Activated naive CD4-positive, alpha-beta T cell (primary cell): ENCODE measurements around the gene SUCNR1.
"Not testable (repeated sequence)": the region's sequence is repeated elsewhere in the genome, so short reads cannot be mapped to it uniquely, and the experiment has no call there.

ENCODE experiments used
- DNase-seq, 4 experiments: peaks; one replicate each; lab custom pipeline; 2025; lab: John Stamatoyannopoulos, UW

The SUCNR1 gene

GRCh38 chr3:151871639-151872468 lies 1.6 kb upstream of the SUCNR1 start:
- no peak for DNase-seq

- not testable (repeated sequence) for DNase-seq
These were observed 636 bp downstream of the SUCNR1 start for GRCh38 chr3:151874079-151874478.

- no peak for DNase-seq
These were observed 2.3 kb downstream of the SUCNR1 start for GRCh38 chr3:151875759-151876158.

- no peak for DNase-seq
These were observed 3.8 kb downstream of the SUCNR1 start for GRCh38 chr3:151877269-151877668.

- DNase-seq, result no peak
These were observed 5.0 kb downstream of the SUCNR1 start for GRCh38 chr3:151878465-151878864.

GRCh38 chr3:151879037-151879436 lies 5.6 kb downstream of the SUCNR1 start:
- no peak for DNase-seq

- DNase-seq, result no peak
These were observed 6.4 kb downstream of the SUCNR1 start for GRCh38 chr3:151879679-151880415.

GRCh38 chr3:151880416-151880690 lies 6.9 kb downstream of the SUCNR1 start:
- DNase-seq, result no peak

- DNase-seq, result no peak
These were observed 7.7 kb downstream of the SUCNR1 start for GRCh38 chr3:151881137-151881536.

- not testable (repeated sequence) for DNase-seq
These were observed 12.0 kb downstream of the SUCNR1 start for GRCh38 chr3:151885397-151885796.

- not testable (repeated sequence) for DNase-seq
These were observed 14.2 kb downstream of the SUCNR1 start for GRCh38 chr3:151887450-151888211.

GRCh38 chr3:151890721-151891141 lies 17.3 kb downstream of the SUCNR1 start:
- DNase-seq, result no peak

GRCh38 chr3:151891721-151892120 lies 18.3 kb downstream of the SUCNR1 start:
- no peak for DNase-seq

- no peak for DNase-seq
These were observed 20.8 kb downstream of the SUCNR1 start for GRCh38 chr3:151894219-151894618.

- DNase-seq, result no peak
These were observed 22.2 kb downstream of the SUCNR1 start for GRCh38 chr3:151895478-151896241.

GRCh38 chr3:151896246-151897012 lies 23.0 kb downstream of the SUCNR1 start:
- no peak for DNase-seq

GRCh38 chr3:151898121-151898520 lies 24.7 kb downstream of the SUCNR1 start:
- not testable (repeated sequence) for DNase-seq

GRCh38 chr3:151898564-151899261 lies 25.3 kb downstream of the SUCNR1 start:
- DNase-seq, result not testable (repeated sequence)

GRCh38 chr3:151899996-151900395 lies 26.6 kb downstream of the SUCNR1 start:
- DNase-seq, result no peak

- no peak for DNase-seq
These were observed 27.0 kb downstream of the SUCNR1 start for GRCh38 chr3:151900460-151900859.
